ENCODE data around the gene NAP1L1.

DNA sequence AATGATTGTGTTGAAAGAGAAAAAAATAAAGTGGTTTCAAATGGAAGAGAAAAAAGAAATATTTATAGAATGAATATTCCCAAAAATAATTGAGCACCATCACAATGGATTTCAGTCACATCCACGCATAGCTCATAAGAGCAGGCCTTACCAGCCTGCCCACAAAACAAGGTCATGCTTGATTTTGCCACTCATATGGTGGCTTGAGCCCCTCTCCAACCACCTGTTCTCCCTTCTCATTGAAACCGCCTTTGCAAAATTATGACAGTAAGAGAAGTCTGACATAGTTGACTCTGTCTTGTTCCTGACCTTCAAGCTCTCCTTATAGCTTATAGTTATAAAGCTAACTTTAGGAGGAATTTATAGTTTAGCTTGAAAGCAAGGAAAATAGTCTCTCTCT, 33.3 kb upstream of the NAP1L1 start:
- TF ChIP-seq, protein P1, sequence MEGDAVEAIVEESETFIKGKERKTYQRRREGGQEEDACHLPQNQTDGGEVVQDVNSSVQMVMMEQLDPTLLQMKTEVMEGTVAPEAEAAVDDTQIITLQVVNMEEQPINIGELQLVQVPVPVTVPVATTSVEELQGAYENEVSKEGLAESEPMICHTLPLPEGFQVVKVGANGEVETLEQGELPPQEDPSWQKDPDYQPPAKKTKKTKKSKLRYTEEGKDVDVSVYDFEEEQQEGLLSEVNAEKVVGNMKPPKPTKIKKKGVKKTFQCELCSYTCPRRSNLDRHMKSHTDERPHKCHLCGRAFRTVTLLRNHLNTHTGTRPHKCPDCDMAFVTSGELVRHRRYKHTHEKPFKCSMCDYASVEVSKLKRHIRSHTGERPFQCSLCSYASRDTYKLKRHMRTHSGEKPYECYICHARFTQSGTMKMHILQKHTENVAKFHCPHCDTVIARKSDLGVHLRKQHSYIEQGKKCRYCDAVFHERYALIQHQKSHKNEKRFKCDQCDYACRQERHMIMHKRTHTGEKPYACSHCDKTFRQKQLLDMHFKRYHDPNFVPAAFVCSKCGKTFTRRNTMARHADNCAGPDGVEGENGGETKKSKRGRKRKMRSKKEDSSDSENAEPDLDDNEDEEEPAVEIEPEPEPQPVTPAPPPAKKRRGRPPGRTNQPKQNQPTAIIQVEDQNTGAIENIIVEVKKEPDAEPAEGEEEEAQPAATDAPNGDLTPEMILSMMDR (conservative IDR thresholded peaks at IDR 0.05) = no peak; the same call in 1 of the 2 replicates
- TF ChIP-seq ZFX (IDR thresholded peaks at IDR 0.05) = no peak

All from C4-2B (cell line).